IMR-90 (cell line): ENCODE measurements around the gene GOLGA6L2. TPM values are rescaled to one million over a fixed set of nuclear protein-coding genes. Genes with fewer than 3 reads are reported as not detected.

Experiments
- ATAC-seq: fragments of 200-7000 bp; cut with Tn5 transposase; 2 replicates; pipeline ENCODE4 v1.9.1; 2020; ENCODE audit warnings: low read depth, mild to moderate bottlenecking, moderate library complexity
- BruUV-seq: library from RNA; stranded (reverse); fragments of 400-500 nt; replicated peaks from 2 replicates; lab custom pipeline; 2021; lab: Mats Ljungman, UMichigan
- CTCF ChIA-PET: fragments of 300-600 bp; formaldehyde crosslinking; extraction: SDS; loops from one replicate; lab custom pipeline; 2021; ENCODE audit warnings: antibody characterized with exemption; lab: Yijun Ruan, JAX
- POLR2A ChIA-PET: fragments of 300-600 bp; sonication (Branson Sonifier 250); formaldehyde crosslinking; loops from one replicate; lab custom pipeline; 2022; ENCODE audit warnings: antibody characterized with exemption; ENCODE audit not compliant: unreplicated experiment; lab: Charles Lee
- DNase-seq: peaks from one replicate; pipeline ENCODE4 v3.0.0; 2013
- H2AFZ ChIP-seq: replicated peaks from 2 replicates; pipeline ENCODE3; 2013; ENCODE audit warnings: low read length, mild to moderate bottlenecking; ENCODE audit not compliant: poor library complexity
- H2AK5ac ChIP-seq: 2 replicates; pipeline ENCODE4 v1.6.1; 2013; ENCODE audit warnings: low read depth, low read length, inconsistent platforms
- H2AK9ac ChIP-seq: replicated peaks from 2 replicates; pipeline ENCODE3; 2013; ENCODE audit warnings: mild to moderate bottlenecking, low read depth, low read length, moderate library complexity; ENCODE audit not compliant: poor library complexity
- H2BK120ac ChIP-seq: 2 replicates; pipeline ENCODE4 v1.6.1; 2013; ENCODE audit warnings: low read depth, low read length, inconsistent platforms
- H2BK15ac ChIP-seq: 3 replicates; pipeline ENCODE4 v1.6.1; 2013; ENCODE audit warnings: low read depth, low read length, inconsistent platforms
- H2BK20ac ChIP-seq: 2 replicates; pipeline ENCODE4 v1.6.1; 2013; ENCODE audit warnings: low read depth, mild to moderate bottlenecking, inconsistent platforms, low read length, moderate library complexity
- H2BK5ac ChIP-seq: 2 replicates; pipeline ENCODE4 v1.6.1; 2013; ENCODE audit warnings: mild to moderate bottlenecking, low read depth, low read length, inconsistent platforms; ENCODE audit not compliant: poor library complexity, severe bottlenecking
- H3K14ac ChIP-seq: replicated peaks from 2 replicates; pipeline ENCODE4 v1.6.1; 2013; ENCODE audit warnings: low read depth, low read length, inconsistent platforms
- H3K18ac ChIP-seq: 2 replicates; pipeline ENCODE4 v1.6.1; 2013; ENCODE audit warnings: low read depth, low read length, control low read depth
- H3K23ac ChIP-seq: 2 replicates; pipeline ENCODE4 v1.6.1; 2013; ENCODE audit warnings: low read depth, low read length, inconsistent platforms
- H3K27ac ChIP-seq: 2 replicates; pipeline ENCODE4 v1.5.1; 2013; ENCODE audit warnings: mild to moderate bottlenecking, control low read depth, low read length; ENCODE audit not compliant: insufficient read depth
- H3K27me3 ChIP-seq: 2 replicates; pipeline ENCODE4 v1.6.1; 2013; ENCODE audit warnings: low read length; ENCODE audit not compliant: control insufficient read depth, insufficient read depth
- H3K36me3 ChIP-seq: 2 replicates; pipeline ENCODE4 v1.6.1; 2013; ENCODE audit warnings: low read length, mixed read lengths; ENCODE audit not compliant: control insufficient read depth, insufficient read depth
- H3K4ac ChIP-seq: 2 replicates; pipeline ENCODE4 v1.6.1; 2013; ENCODE audit warnings: low read depth, low read length, inconsistent platforms
- H3K4me1 ChIP-seq: 2 replicates; pipeline ENCODE4 v1.6.1; 2013; ENCODE audit warnings: low read length, mixed read lengths; ENCODE audit not compliant: control insufficient read depth, insufficient read depth
- H3K4me2 ChIP-seq: 2 replicates; pipeline ENCODE4 v1.6.1; 2013; ENCODE audit warnings: low read depth, mild to moderate bottlenecking, control low read depth, low read length, moderate library complexity
- H3K4me3 ChIP-seq: 2 replicates; pipeline ENCODE4 v1.5.1; 2013; ENCODE audit warnings: low read depth, mild to moderate bottlenecking, control low read depth, low read length, moderate library complexity; ENCODE audit not compliant: insufficient read depth
- H3K56ac ChIP-seq: 2 replicates; pipeline ENCODE4 v1.6.1; 2013; ENCODE audit warnings: low read length, inconsistent platforms; ENCODE audit not compliant: insufficient read depth; ENCODE audit errors: extremely low read depth
- H3K79me1 ChIP-seq, 2 experiments: 2 replicates each; pipeline ENCODE4 v1.6.1; 2013; ENCODE audit warnings: low read length in 2 of 2, inconsistent platforms in 1 of 2, low read depth in 1 of 2
- H3K9ac ChIP-seq: 2 replicates; pipeline ENCODE4 v1.6.1; 2013; ENCODE audit warnings: low read depth, low read length, control low read depth
- H3K9me1 ChIP-seq: 2 replicates; pipeline ENCODE4 v1.6.1; 2013; ENCODE audit warnings: low read length, inconsistent platforms; ENCODE audit not compliant: insufficient read depth
- H3K9me3 ChIP-seq: 2 replicates; pipeline ENCODE4 v1.6.1; 2013; ENCODE audit warnings: low read length; ENCODE audit not compliant: control insufficient read depth, insufficient read depth
- H4K20me1 ChIP-seq: 2 replicates; pipeline ENCODE4 v1.6.1; 2013; ENCODE audit warnings: low read length, inconsistent platforms; ENCODE audit not compliant: insufficient read depth
- H4K5ac ChIP-seq: 2 replicates; pipeline ENCODE4 v1.6.1; 2013; ENCODE audit warnings: mild to moderate bottlenecking, low read depth, low read length, control low read depth
- H4K8ac ChIP-seq, 2 experiments: 2 replicates each; pipeline ENCODE4 v1.6.1; 2013; ENCODE audit warnings: low read depth in 2 of 2, low read length in 2 of 2, control low read depth in 1 of 2, inconsistent platforms in 1 of 2
- H4K91ac ChIP-seq: 2 replicates; pipeline ENCODE4 v1.6.1; 2013; ENCODE audit warnings: low read depth, low read length, inconsistent platforms; ENCODE audit not compliant: insufficient read depth
- CHD1 ChIP-seq: IDR thresholded peaks from 2 replicates; pipeline ENCODE4 v1.6.1; 2012; ENCODE audit warnings: low read depth, low read length, improper control_type of control experiment
- MAFK ChIP-seq: IDR thresholded peaks from 2 replicates; pipeline ENCODE4 v1.6.1; 2012; ENCODE audit warnings: low read depth, low read length, improper control_type of control experiment
- MXI1 ChIP-seq: IDR thresholded peaks from 2 replicates; pipeline ENCODE4 v1.6.1; 2012; ENCODE audit warnings: low read depth, mild to moderate bottlenecking, low read length, moderate library complexity, borderline replicate concordance
- NFE2L2 ChIP-seq: fragments of 150-350 bp; IDR thresholded peaks from 2 replicates; pipeline ENCODE4 v1.6.1; 2016; ENCODE audit warnings: low read depth, mild to moderate bottlenecking, low read length
- POLR2A ChIP-seq: IDR thresholded peaks from 2 replicates; pipeline ENCODE4 v1.6.1; 2012; ENCODE audit warnings: mild to moderate bottlenecking, low read depth, low read length
- RCOR1 ChIP-seq: IDR thresholded peaks from 2 replicates; pipeline ENCODE4 v1.6.1; 2012; ENCODE audit warnings: mild to moderate bottlenecking, low read length, improper control_type of control experiment; ENCODE audit not compliant: insufficient replicate concordance
- SMC3 ChIP-seq: fragments of 150-350 bp; IDR thresholded peaks from 2 replicates; pipeline ENCODE4 v1.6.1; 2016; ENCODE audit warnings: low read depth, mild to moderate bottlenecking, antibody characterized with exemption, low read length, moderate library complexity
- WGBS, 2 experiments: methylation state at CpG; one replicate each; pipeline versions ENCODE4 v1.1.5 to v1.1.7; 2013; ENCODE audit warnings: missing lambda C conversion rate in 2 of 2; ENCODE audit not compliant: insufficient read length in 1 of 2; ENCODE audit errors: extremely low coverage in 2 of 2; 5-methylcytosine and 5-hydroxymethylcytosine counted together
- dilution Hi-C: fragments of 300-500 bp; cut with HindIII; formaldehyde crosslinking; loops from one replicate; pipeline ENCODE4 v1.14.3; 2018; ENCODE audit warnings: low sequenced_read_pairs; ENCODE audit not compliant: unreplicated experiment
- in situ Hi-C: fragments of 300-500 bp; cut with MboI; formaldehyde crosslinking; loops from 3 replicates; pipeline ENCODE4 v1.14.3; 2019; ENCODE audit warnings: low sequenced_read_pairs, inconsistent platforms, mixed read lengths
- intact Hi-C: fragments of 100-400 bp; cut with micrococcal nuclease; formaldehyde crosslinking; loops from 2 replicates; pipeline ENCODE4 v1.10.0; 2022
- polyA plus RNA-seq, 3 experiments: library from polyadenylated mRNA; depleted of rRNA; stranded (reverse); fragments of >200 nt; gene quantifications; 2 replicates each; pipeline ENCODE4 v1.2.3, GENCODE V29; 2012; ENCODE audit warnings: low replicate concordance in 1 of 3
- total RNA-seq: library from RNA; depleted of rRNA; stranded (reverse); fragments of >200 nt; gene quantifications from 2 replicates; pipeline ENCODE4 v1.2.3, GENCODE V29; 2012
- TF ChIP-seq, protein P1 (sequence below): conservative IDR thresholded peaks from 2 replicates; pipeline ENCODE4 v1.5.1; 2012; ENCODE audit warnings: mild to moderate bottlenecking, low read depth, low read length, improper control_type of control experiment
- TF ChIP-seq, protein P2 (sequence below): fragments of 150-350 bp; IDR thresholded peaks from 2 replicates; pipeline ENCODE4 v1.6.1; 2016; ENCODE audit warnings: low read depth, mild to moderate bottlenecking, low read length, moderate library complexity, borderline replicate concordance

Gene GOLGA6L2
- total and polyA plus RNA-seq, 2 of the 4 experiments (the other 2 are of a cell fraction): not detected

DNA sequence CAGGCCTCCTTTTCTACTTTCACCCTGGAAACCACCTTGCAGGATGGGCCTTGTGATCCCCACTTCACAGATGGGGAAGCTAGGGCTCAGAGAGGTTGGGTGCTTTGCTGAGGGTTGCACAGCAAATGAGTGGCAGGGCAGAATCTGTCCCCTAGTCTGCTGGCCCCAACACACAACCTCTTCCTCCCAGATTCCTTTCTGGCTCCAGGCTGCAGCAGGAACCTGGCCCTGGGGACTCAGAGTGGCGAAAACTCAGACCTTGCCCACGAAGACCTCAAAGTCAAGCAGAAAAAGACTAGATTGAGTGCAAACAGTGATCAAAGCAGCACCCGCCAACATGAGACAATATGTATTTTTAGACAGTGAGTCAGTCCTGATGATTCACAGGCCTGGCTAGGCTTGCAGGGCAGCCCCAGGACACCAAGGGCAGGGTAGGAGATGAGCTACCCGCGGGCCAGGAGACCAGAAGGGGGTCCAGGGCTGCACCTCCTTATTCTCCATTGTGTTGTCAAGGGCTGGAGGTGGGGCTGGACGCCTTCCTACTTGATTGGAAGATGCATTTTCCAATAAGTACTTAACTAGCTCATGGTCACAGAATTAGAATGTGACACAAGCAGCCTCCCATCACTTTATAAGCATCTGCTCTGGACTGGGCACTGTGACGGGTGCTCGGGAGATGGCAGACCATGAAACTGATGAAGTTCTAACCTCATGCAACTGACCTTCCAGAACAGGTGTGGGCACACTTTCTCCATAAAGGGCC is 23.9 kb downstream of the GOLGA6L2 start:
- H3K4me3 ChIP-seq: no peak overlapping the region

More for the DNA sequence above, 23.9 kb downstream of the GOLGA6L2 start:
- Histone ChIP-seq H4K91ac (no peak overlapping the region), H3K27ac (no peak overlapping the region), H3K23ac (no peak overlapping the region), H2BK15ac (no peak overlapping the region), H3K79me1 (no peaks in the 10 kb centered on the region), H2AFZ (no peak overlapping the region), H3K18ac (no peak overlapping the region), H4K5ac (no peak overlapping the region), H3K36me3 (no peaks in the 10 kb centered on the region), H3K4me1 (no peaks in the 10 kb centered on the region), H2AK5ac (no peak overlapping the region), H3K4me2 (no peak overlapping the region), H2BK120ac (no peak overlapping the region), H3K56ac (no peak overlapping the region), H4K20me1 (no peaks in the 10 kb centered on the region), H3K9ac (no peak overlapping the region), H3K9me1 (no peaks in the 10 kb centered on the region), H3K14ac (no peak overlapping the region), H3K27me3 (no peaks in the 10 kb centered on the region), H3K4ac (no peak overlapping the region), H3K9me3 (peaks cover 12% of the 10 kb centered on the region; the same call in 1 of the 2 replicates), H2BK5ac (no peak overlapping the region), H2AK9ac (no peak overlapping the region), H2BK20ac (no peak overlapping the region), H4K8ac (no peak overlapping the region)
- in situ Hi-C loops (no loop called here), dilution Hi-C loops (no loop called here), intact Hi-C loops (no loop called here)
- no TSS peak for BruUV-seq
- DNase-seq (no peak), ATAC-seq (peak; percentile 74)
- WGBS, 2 experiments: no CpG with 5 or more reads among the region's 8 CpGs
- CTCF ChIA-PET: no interaction called here
- TF ChIP-seq, protein P1, sequence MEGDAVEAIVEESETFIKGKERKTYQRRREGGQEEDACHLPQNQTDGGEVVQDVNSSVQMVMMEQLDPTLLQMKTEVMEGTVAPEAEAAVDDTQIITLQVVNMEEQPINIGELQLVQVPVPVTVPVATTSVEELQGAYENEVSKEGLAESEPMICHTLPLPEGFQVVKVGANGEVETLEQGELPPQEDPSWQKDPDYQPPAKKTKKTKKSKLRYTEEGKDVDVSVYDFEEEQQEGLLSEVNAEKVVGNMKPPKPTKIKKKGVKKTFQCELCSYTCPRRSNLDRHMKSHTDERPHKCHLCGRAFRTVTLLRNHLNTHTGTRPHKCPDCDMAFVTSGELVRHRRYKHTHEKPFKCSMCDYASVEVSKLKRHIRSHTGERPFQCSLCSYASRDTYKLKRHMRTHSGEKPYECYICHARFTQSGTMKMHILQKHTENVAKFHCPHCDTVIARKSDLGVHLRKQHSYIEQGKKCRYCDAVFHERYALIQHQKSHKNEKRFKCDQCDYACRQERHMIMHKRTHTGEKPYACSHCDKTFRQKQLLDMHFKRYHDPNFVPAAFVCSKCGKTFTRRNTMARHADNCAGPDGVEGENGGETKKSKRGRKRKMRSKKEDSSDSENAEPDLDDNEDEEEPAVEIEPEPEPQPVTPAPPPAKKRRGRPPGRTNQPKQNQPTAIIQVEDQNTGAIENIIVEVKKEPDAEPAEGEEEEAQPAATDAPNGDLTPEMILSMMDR: no peak
- TF ChIP-seq NFE2L2: no peak
- TF ChIP-seq CHD1: no peak
- no peak for TF ChIP-seq POLR2A
- TF ChIP-seq MXI1: no peak
- TF ChIP-seq SMC3: no peak
- no peak for TF ChIP-seq MAFK
- TF ChIP-seq, protein P2, sequence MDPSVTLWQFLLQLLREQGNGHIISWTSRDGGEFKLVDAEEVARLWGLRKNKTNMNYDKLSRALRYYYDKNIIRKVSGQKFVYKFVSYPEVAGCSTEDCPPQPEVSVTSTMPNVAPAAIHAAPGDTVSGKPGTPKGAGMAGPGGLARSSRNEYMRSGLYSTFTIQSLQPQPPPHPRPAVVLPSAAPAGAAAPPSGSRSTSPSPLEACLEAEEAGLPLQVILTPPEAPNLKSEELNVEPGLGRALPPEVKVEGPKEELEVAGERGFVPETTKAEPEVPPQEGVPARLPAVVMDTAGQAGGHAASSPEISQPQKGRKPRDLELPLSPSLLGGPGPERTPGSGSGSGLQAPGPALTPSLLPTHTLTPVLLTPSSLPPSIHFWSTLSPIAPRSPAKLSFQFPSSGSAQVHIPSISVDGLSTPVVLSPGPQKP: no peak
- TF ChIP-seq RCOR1: no peak
- POLR2A ChIA-PET: no interaction called here
